GM12891 (cell line): ENCODE data around the gene RGS5.

ENCODE experiments used
- PAX5 ChIP-seq: IDR thresholded peaks from 2 replicates; pipeline ENCODE4 v1.6.1; 2011; ENCODE audit warnings: low read length, moderate library complexity, mild to moderate bottlenecking; ENCODE audit not compliant: insufficient read depth, severe bottlenecking
- POLR2A ChIP-seq: IDR thresholded peaks from 2 replicates; pipeline ENCODE4 v1.6.1; 2011; ENCODE audit warnings: low read depth, low read length, control low read depth
- POLR2AphosphoS5 ChIP-seq: IDR thresholded peaks from 2 replicates; pipeline ENCODE4 v1.6.1; 2011; ENCODE audit warnings: low read depth, low read length, control low read depth
- POU2F2 ChIP-seq: IDR thresholded peaks from 2 replicates; pipeline ENCODE4 v1.6.1; 2011; ENCODE audit warnings: low read depth, mild to moderate bottlenecking, control low read depth, low read length, moderate library complexity
- SPI1 ChIP-seq: IDR thresholded peaks from 2 replicates; pipeline ENCODE4 v1.6.1; 2011; ENCODE audit warnings: low read depth, low read length, control low read depth
- TAF1 ChIP-seq: IDR thresholded peaks from 2 replicates; pipeline ENCODE4 v1.6.1; 2011; ENCODE audit warnings: low read depth, low read length, control low read depth

DNA sequence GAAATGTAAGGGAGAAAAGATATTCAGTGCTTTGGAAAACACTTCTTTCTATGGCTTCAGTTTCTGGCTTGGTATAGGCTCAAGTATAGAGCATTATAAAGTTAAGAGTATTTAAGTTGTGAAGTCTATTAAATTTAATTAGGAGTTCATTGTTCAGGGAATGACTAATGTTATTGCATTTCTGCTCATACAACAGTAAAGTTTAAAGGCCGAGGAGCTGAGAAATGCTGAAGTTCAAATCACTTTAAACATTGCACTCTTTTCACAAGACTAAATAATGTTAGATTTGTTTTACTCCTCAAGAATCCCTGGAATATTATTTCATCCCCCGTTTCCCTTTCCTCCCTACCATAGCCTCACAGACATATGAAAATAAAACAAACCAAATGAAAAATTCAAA, 30.1 kb downstream of the RGS5 start:
- TF ChIP-seq POLR2A (no peak), POLR2AphosphoS5 (no peak), TAF1 (no peak), SPI1 (no peak), POU2F2 (no peak), PAX5 (no peak)
